Right lobe of liver (tissue), 4 donors: ENCODE measurements around the gene RDX.

Experiments
- CTCF ChIP-seq, 4 donors: fragments of 200-600 bp in 3 of 4; fragments of 450-650 bp in 1 of 4; IDR thresholded peaks; one replicate each; pipeline versions ENCODE4 v1.5.1 to v1.8.0; 2016 to 2022; ENCODE audit warnings: antibody characterized with exemption in 4 of 4, mild to moderate bottlenecking in 2 of 4
- POLR2A ChIP-seq: fragments of 450-650 bp; IDR thresholded peaks from one replicate; pipeline ENCODE4 v1.6.1; 2017; ENCODE audit warnings: antibody characterized with exemption, mild to moderate bottlenecking
- donor health status: DM: no; HTN: no; CAD: no.
- donor health status: DM: no; HTN: no; CAD: no.
- donor health status: DM: no; HTN: yes; CAD: no.

- TF ChIP-seq POLR2A (no peak), CTCF (IDR thresholded peaks at IDR 0.05) (no peak)
Observed at GRCh38 chr11:110242746-110243145, 53.7 kb downstream of the RDX start.
